K562 (cell line): Measurements from ENCODE around the gene MMEL1. TPM values are rescaled to one million over a fixed set of nuclear protein-coding genes. Genes with fewer than 3 reads are reported as not detected.

Source experiments
- PTBP1 ChIP-seq: fragments of 200-400 bp; formaldehyde crosslinking; IDR thresholded peaks from 2 replicates; pipeline ENCODE4 v1.6.1; 2017; ENCODE audit warnings: low read depth, low read length
- RAD21 ChIP-seq, 2 experiments: fragments of 250-450 bp in 1 of 2; fragments of 450-650 bp in 1 of 2; sonication (Bioruptor Pico) in 1 of 2; formaldehyde crosslinking in 1 of 2; IDR thresholded peaks in 1 of 2; conservative IDR thresholded peaks in 1 of 2; 2 replicates each; pipeline versions ENCODE4 v1.4.0 to v1.8.0; 2020 to 2022; ENCODE audit warnings: mild to moderate bottlenecking in 2 of 2, moderate library complexity in 1 of 2
- RCOR1 ChIP-seq, 2 experiments: IDR thresholded peaks; 2 replicates each; pipeline ENCODE4 v1.6.1; 2012; ENCODE audit warnings: low read depth in 2 of 2, low read length in 2 of 2, borderline replicate concordance in 1 of 2, improper control_type of control experiment in 1 of 2
- SMAD4 ChIP-seq: fragments of 250-450 bp; sonication (Bioruptor Pico); conservative IDR thresholded peaks from 2 replicates; pipeline ENCODE4 v1.8.0; 2021; ENCODE audit warnings: inconsistent platforms, mild to moderate bottlenecking, moderate library complexity
- SRSF9 ChIP-seq: fragments of 200-400 bp; formaldehyde crosslinking; IDR thresholded peaks from 2 replicates; pipeline ENCODE4 v1.6.1; 2017; ENCODE audit warnings: low read depth, low read length, borderline replicate concordance
- STAT5B ChIP-seq: fragments of 250-450 bp; sonication (Bioruptor Pico); IDR thresholded peaks from 2 replicates; pipeline ENCODE4 v1.8.0; 2021; ENCODE audit warnings: mild to moderate bottlenecking, inconsistent platforms
- SUPT5H ChIP-seq: fragments of 450-650 bp; IDR thresholded peaks from 2 replicates; pipeline ENCODE4 v1.6.1; 2016
- TBP ChIP-seq: optimal IDR thresholded peaks from 2 replicates; pipeline ENCODE3; 2011; ENCODE audit warnings: low read depth, low read length, improper control_type of control experiment
- TCF7L2 ChIP-seq: fragments of 150-350 bp; IDR thresholded peaks from 2 replicates; pipeline ENCODE4 v1.6.1; 2016; ENCODE audit warnings: low read depth, mild to moderate bottlenecking, low read length, moderate library complexity
- ZNF445 ChIP-seq: fragments of 250-450 bp; sonication (Bioruptor Pico); IDR thresholded peaks from 2 replicates; pipeline ENCODE4 v1.4.0; 2020; ENCODE audit warnings: low read depth, mild to moderate bottlenecking, moderate library complexity
- polyA plus RNA-seq, 8 experiments: library from polyadenylated mRNA; depleted of rRNA in 4 of 8; stranded (reverse) in 5 of 8; unstranded in 3 of 8; fragments of >200 nt; fragmentation: Nextera tagmentation in 2 of 8; fragmentation: Illumina TruSeq in 1 of 8; extraction: Ambion mirVana in 2 of 8; extraction: Trizol in 1 of 8; gene quantifications; 2 replicates each; pipeline versions ENCODE4 v1.2.1 to v1.2.3, GENCODE V29; 2011 to 2014; ENCODE audit warnings: inconsistent platforms in 1 of 8, missing spikeins in 1 of 8
- total RNA-seq, 7 experiments: library from RNA; depleted of rRNA in 6 of 7; stranded (reverse); fragments of >200 nt in 6 of 7; fragmentation: Illumina TruSeq in 2 of 7; extraction: Trizol in 2 of 7; gene quantifications; 2 replicates each; pipeline versions ENCODE4 v1.2.1 to v1.2.3, GENCODE V29; 2011 to 2021; ENCODE audit warnings: low replicate concordance in 1 of 7
- TF ChIP-seq, protein P1 (sequence below): fragments of 250-450 bp; sonication (Bioruptor Pico); IDR thresholded peaks from 2 replicates; pipeline ENCODE4 v1.4.0; 2020; ENCODE audit warnings: mild to moderate bottlenecking, moderate library complexity
- TF ChIP-seq, protein P2 (sequence below): fragments of 450-650 bp; formaldehyde crosslinking; conservative IDR thresholded peaks from 2 replicates; pipeline ENCODE4 v1.4.0; 2022; ENCODE audit warnings: mild to moderate bottlenecking, missing genetic modification characterization
- TF ChIP-seq, protein P3 (sequence below), 2 experiments: fragments of 250-450 bp in 1 of 2; fragments of 450-650 bp in 1 of 2; sonication (Bioruptor Pico) in 1 of 2; IDR thresholded peaks; 2 replicates each; pipeline versions ENCODE4 v1.6.1 to v1.8.0; 2016 to 2021; ENCODE audit warnings: mild to moderate bottlenecking in 2 of 2, moderate library complexity in 2 of 2, missing compliant biosample characterization in 1 of 2, missing genetic modification characterization in 1 of 2

MMEL1 gene
- total and polyA plus RNA-seq, 9 of the 15 experiments (the other 6 are each of a cell fraction or from before 2014, with no cell fraction given) = not detected

DNA sequence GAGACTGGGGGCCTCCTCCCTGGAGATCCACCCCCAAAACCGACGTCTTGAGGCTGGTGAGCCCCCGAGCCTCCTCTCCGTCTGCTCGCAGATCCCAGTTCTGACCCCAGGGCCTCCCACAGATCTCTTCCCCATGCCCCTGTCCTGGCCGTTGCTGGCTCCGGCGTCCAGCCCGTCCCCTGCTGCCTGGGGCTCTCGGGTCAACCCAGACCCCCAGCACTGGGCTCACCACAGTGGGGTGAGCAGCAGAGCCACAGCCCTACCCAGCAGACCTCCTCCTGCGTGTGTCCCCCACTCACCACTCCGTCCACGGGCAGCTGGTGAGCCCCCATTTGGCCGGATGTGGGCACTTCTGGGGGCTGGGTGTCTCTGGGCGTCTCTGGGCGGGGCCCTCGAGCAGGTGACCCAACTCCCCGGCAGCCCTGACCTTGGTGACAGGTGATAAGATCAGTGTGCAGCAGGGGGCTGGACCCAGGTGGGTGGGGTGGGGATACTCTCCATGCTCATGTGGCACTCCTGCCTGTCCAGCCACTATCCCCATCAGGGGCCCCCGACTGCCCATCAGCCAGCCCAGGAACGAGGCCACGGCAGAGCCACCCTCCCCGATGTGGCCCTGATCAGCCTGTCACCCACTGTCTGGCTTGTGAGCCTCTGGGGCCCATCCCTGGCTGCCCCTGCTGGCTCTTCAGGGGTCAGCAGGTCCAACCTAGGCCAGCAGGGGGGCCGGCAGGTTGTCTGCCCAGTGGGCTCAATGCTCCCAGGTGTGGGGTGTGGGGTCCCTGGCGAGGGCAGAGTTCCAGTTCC is 75.9 kb downstream of the MMEL1 start (continued):
- TF ChIP-seq, protein P1, sequence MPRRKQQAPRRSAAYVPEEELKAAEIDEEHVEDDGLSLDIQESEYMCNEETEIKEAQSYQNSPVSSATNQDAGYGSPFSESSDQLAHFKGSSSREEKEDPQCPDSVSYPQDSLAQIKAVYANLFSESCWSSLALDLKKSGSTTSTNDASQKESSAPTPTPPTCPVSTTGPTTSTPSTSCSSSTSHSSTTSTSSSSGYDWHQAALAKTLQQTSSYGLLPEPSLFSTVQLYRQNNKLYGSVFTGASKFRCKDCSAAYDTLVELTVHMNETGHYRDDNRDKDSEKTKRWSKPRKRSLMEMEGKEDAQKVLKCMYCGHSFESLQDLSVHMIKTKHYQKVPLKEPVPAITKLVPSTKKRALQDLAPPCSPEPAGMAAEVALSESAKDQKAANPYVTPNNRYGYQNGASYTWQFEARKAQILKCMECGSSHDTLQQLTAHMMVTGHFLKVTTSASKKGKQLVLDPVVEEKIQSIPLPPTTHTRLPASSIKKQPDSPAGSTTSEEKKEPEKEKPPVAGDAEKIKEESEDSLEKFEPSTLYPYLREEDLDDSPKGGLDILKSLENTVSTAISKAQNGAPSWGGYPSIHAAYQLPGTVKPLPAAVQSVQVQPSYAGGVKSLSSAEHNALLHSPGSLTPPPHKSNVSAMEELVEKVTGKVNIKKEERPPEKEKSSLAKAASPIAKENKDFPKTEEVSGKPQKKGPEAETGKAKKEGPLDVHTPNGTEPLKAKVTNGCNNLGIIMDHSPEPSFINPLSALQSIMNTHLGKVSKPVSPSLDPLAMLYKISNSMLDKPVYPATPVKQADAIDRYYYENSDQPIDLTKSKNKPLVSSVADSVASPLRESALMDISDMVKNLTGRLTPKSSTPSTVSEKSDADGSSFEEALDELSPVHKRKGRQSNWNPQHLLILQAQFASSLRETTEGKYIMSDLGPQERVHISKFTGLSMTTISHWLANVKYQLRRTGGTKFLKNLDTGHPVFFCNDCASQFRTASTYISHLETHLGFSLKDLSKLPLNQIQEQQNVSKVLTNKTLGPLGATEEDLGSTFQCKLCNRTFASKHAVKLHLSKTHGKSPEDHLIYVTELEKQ (CRISPR knock-in tag) = no peak
- TF ChIP-seq RCOR1 (IDR thresholded peaks at IDR 0.05; ENCODE audit: borderline replicate concordance in 1 of 2, low read depth in 2 of 2, low read length in 2 of 2) (no peak), TCF7L2 (no peak), STAT5B (CRISPR knock-in tag) (no peak), SRSF9 (no peak), SMAD4 (CRISPR knock-in tag) (no peak), SUPT5H (no peak), RAD21 (CRISPR knock-in tag; conservative IDR thresholded peaks at IDR 0.05 in 1 of 2, IDR thresholded peaks at IDR 0.05 in 1 of 2) (0 out of 4 replicates have a peak, but pooled peaks of 1 of the 2 experiments have one; percentile 3), PTBP1 (no peak), ZNF445 (no peak), TBP (no peak)
- TF ChIP-seq, protein P2, sequence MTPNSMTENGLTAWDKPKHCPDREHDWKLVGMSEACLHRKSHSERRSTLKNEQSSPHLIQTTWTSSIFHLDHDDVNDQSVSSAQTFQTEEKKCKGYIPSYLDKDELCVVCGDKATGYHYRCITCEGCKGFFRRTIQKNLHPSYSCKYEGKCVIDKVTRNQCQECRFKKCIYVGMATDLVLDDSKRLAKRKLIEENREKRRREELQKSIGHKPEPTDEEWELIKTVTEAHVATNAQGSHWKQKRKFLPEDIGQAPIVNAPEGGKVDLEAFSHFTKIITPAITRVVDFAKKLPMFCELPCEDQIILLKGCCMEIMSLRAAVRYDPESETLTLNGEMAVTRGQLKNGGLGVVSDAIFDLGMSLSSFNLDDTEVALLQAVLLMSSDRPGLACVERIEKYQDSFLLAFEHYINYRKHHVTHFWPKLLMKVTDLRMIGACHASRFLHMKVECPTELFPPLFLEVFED (CRISPR knock-in tag) = no peak
- TF ChIP-seq, protein P3, sequence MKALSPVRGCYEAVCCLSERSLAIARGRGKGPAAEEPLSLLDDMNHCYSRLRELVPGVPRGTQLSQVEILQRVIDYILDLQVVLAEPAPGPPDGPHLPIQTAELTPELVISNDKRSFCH (CRISPR knock-in tag; IDR thresholded peaks at IDR 0.05) = no peak
- TF ChIP-seq, protein P3 (tag; IDR thresholded peaks at IDR 0.05) = 0 out of 2 replicates have a peak, but pooled peaks have one; percentile 18
